Trophoblast cell (in vitro differentiated cells and primary cell): ENCODE data around the gene SLC48A1.

Source experiments
- DNase-seq, 2 donors: peaks; one replicate each; pipeline ENCODE4 v3.0.0-alpha.2; 2016
- H2AFZ ChIP-seq: 2 replicates; pipeline ENCODE4 v1.6.1; 2013; ENCODE audit warnings: low read length, moderate library complexity, mild to moderate bottlenecking; ENCODE audit not compliant: insufficient read depth, poor library complexity
- H2AK5ac ChIP-seq: 2 replicates; pipeline ENCODE4 v1.6.1; 2013; ENCODE audit warnings: mild to moderate bottlenecking, low read length
- H2BK120ac ChIP-seq: 2 replicates; pipeline ENCODE4 v1.6.1; 2013; ENCODE audit warnings: low read length, mild to moderate bottlenecking, moderate library complexity; ENCODE audit not compliant: insufficient read depth, poor library complexity
- H2BK12ac ChIP-seq: 2 replicates; pipeline ENCODE4 v1.6.1; 2013; ENCODE audit warnings: mild to moderate bottlenecking, low read length, moderate library complexity
- H2BK5ac ChIP-seq: 2 replicates; pipeline ENCODE4 v1.6.1; 2013; ENCODE audit warnings: low read length, low read depth, moderate library complexity, mild to moderate bottlenecking; ENCODE audit not compliant: poor library complexity
- H3K14ac ChIP-seq: 2 replicates; pipeline ENCODE4 v1.6.1; 2013; ENCODE audit warnings: mild to moderate bottlenecking, low read length
- H3K18ac ChIP-seq: 2 replicates; pipeline ENCODE4 v1.6.1; 2013; ENCODE audit warnings: mild to moderate bottlenecking, low read length
- H3K23ac ChIP-seq: 2 replicates; pipeline ENCODE4 v1.6.1; 2013; ENCODE audit warnings: low read length
- H3K27ac ChIP-seq: 2 replicates; pipeline ENCODE4 v1.5.1; 2013; ENCODE audit warnings: low read depth, mild to moderate bottlenecking, inconsistent platforms, low read length, moderate library complexity
- H3K27me3 ChIP-seq: 2 replicates; pipeline ENCODE4 v1.6.1; 2013; ENCODE audit warnings: inconsistent platforms, mild to moderate bottlenecking, low read length, moderate library complexity; ENCODE audit not compliant: insufficient read depth
- H3K36me3 ChIP-seq, 2 experiments: 1 replicate in 1 of 2; 2 replicates in 1 of 2; pipeline ENCODE4 v1.6.1; 2013; ENCODE audit warnings: low read length in 2 of 2, mild to moderate bottlenecking in 2 of 2, moderate library complexity in 1 of 2; ENCODE audit not compliant: insufficient read depth in 2 of 2, control insufficient read depth in 1 of 2
- H3K4ac ChIP-seq: 2 replicates; pipeline ENCODE4 v1.6.1; 2013; ENCODE audit warnings: low read depth, mild to moderate bottlenecking, low read length, moderate library complexity
- H3K4me1 ChIP-seq, 2 experiments: 1 replicate in 1 of 2; 2 replicates in 1 of 2; pipeline ENCODE4 v1.6.1; 2013; ENCODE audit warnings: low read length in 2 of 2, mild to moderate bottlenecking in 2 of 2, moderate library complexity in 1 of 2; ENCODE audit not compliant: insufficient read depth in 2 of 2, control insufficient read depth in 1 of 2
- H3K4me2 ChIP-seq: 2 replicates; pipeline ENCODE4 v1.6.1; 2013; ENCODE audit warnings: inconsistent platforms, mild to moderate bottlenecking, low read length, moderate library complexity
- H3K4me3 ChIP-seq: 2 replicates; pipeline ENCODE4 v1.5.1; 2013; ENCODE audit warnings: mild to moderate bottlenecking, low read depth, low read length, inconsistent platforms
- H3K79me1 ChIP-seq: one replicate; pipeline ENCODE4 v1.6.1; 2013; ENCODE audit warnings: low read length
- H3K79me2 ChIP-seq: 2 replicates; pipeline ENCODE4 v1.6.1; 2013; ENCODE audit warnings: low read length, mild to moderate bottlenecking; ENCODE audit not compliant: control insufficient read depth, insufficient read depth, poor library complexity
- H3K9ac ChIP-seq: 2 replicates; pipeline ENCODE4 v1.6.1; 2013; ENCODE audit warnings: mild to moderate bottlenecking, low read length
- H3K9me3 ChIP-seq: 2 replicates; pipeline ENCODE4 v1.6.1; 2013; ENCODE audit warnings: low read depth, mild to moderate bottlenecking, control low read depth, inconsistent platforms, low read length; ENCODE audit not compliant: insufficient read depth
- H4K12ac ChIP-seq: 2 replicates; pipeline ENCODE4 v1.6.1; 2013; ENCODE audit warnings: low read depth, mild to moderate bottlenecking, low read length, moderate library complexity
- H4K8ac ChIP-seq: 2 replicates; pipeline ENCODE4 v1.6.1; 2013; ENCODE audit warnings: low read depth, mild to moderate bottlenecking, low read length, moderate library complexity
- H4K91ac ChIP-seq: one replicate; pipeline ENCODE4 v1.6.1; 2013; ENCODE audit warnings: low read depth, mild to moderate bottlenecking, low read length, moderate library complexity
- WGBS: extraction: QIAGEN DNeasy Blood & Tissue Kit; methylation state at CpG from one replicate; pipeline ENCODE4 v1.1.7; 2013; ENCODE audit warnings: missing lambda C conversion rate; ENCODE audit not compliant: insufficient read length, insufficient coverage; ENCODE audit errors: extremely low coverage; 5-methylcytosine and 5-hydroxymethylcytosine counted together

SLC48A1 gene

DNA sequence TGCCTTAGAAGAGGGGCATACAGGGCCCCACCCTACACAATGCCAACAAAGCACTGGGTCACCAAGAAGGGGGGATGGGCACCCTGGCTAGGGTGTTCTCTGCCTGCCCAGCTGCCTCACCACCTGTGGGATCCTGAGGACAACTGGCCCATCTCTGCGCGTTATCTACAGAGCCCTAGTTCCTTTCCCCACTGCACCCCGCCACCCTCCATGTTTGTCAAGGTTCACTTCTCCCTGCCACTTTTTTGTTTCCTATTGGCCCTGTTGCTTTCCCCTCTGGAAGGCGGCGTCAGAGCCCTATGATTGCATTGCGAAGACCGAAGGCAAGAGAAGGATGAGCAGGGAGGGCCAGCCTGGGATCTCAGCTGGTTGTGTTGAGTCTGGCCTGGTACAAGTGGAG, 1.6 kb downstream of the SLC48A1 start:
- H3K79me2 ChIP-seq, result no peaks in the 10 kb centered on the region
- WGBS, result no CpG with 5 or more reads among the region's 7 CpGs

DNA sequence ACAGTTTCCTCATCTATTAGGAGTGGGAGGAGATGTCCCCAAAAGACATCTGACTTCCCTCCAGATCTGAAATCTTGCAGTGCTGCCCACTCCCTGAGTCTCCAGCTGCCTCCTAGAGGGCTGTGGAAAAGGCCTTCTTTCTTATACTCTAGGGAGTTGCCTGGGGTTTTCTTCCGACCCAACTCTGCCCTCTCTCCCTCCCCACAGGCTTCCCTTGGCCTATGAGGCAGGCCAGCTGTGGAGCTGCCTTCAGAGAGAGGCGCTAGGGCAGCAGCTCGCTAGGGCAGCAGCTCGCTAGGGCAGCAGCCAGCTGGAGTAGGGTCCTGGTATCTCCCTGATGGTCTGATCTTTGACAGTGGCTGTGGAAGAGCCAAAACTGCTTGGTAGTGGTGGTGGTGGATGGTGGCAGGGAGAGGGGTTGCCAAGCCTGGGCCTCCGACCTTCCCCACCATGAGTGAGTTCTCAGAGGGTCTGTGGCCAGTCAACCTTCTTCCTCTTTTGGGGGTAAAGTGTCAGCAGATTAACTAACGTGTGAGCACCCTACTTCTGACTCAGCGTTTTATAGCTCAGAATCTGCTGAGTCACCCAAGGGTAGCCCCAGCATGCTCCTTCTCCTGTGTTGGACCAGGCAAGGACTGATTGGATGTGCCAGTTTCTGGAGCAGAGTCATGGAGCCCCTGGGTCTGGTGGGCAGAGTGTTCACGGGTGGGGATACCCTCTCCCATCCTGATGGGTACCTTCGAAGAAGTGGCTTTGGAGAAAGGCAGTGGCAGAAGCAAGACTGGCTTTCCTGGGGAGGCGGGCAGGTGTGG, 2.3 kb downstream of the SLC48A1 start:
- Histone ChIP-seq H4K12ac (no peak overlapping the region), H3K4ac (no peak overlapping the region), H3K9me3 (no peaks in the 10 kb centered on the region), H3K14ac (peak overlapping the region; percentile 30), H4K91ac (no peak overlapping the region), H4K8ac (no peak overlapping the region), H3K27me3 (peaks cover 8% of the 10 kb centered on the region), H2BK5ac (no peak overlapping the region), H2BK120ac (no peak overlapping the region), H3K27ac (no peak overlapping the region), H3K23ac (no peak overlapping the region), H3K4me3 (no peak overlapping the region), H3K79me1 (peaks cover 14% of the 10 kb centered on the region), H3K4me1 (peaks cover 6 to 22% of the 10 kb centered on the region in 2 experiments), H2AK5ac (peak overlapping the region; percentile 50), H3K18ac (no peak overlapping the region), H3K79me2 (no peaks in the 10 kb centered on the region), H2AFZ (peak overlapping the region; percentile 27), H2BK12ac (peak overlapping the region; percentile 15), H3K4me2 (no peak overlapping the region), H3K9ac (no peak overlapping the region), H3K36me3 (no peaks in the 10 kb centered on the region)
- WGBS, result no CpG with 5 or more reads among the region's 10 CpGs
- no peak for DNase-seq

More for the DNA sequence above, 1.6 kb downstream of the SLC48A1 start:
- Histone ChIP-seq H3K4ac (no peak overlapping the region), H2BK12ac (no peak overlapping the region), H3K18ac (no peak overlapping the region), H4K12ac (no peak overlapping the region), H3K4me2 (no peak overlapping the region), H3K4me3 (no peak overlapping the region), H2AFZ (no peak overlapping the region), H4K91ac (no peak overlapping the region), H4K8ac (no peak overlapping the region), H2BK5ac (no peak overlapping the region), H3K23ac (no peak overlapping the region), H3K9ac (no peak overlapping the region), H3K27me3 (peaks cover 8% of the 10 kb centered on the region), H3K14ac (no peak overlapping the region), H3K9me3 (no peaks in the 10 kb centered on the region), H3K36me3 (no peaks in the 10 kb centered on the region), H2BK120ac (no peak overlapping the region), H3K4me1 (peaks cover 8 to 26% of the 10 kb centered on the region in 2 experiments), H2AK5ac (no peak overlapping the region), H3K79me1 (peaks cover 14% of the 10 kb centered on the region), H3K27ac (no peak overlapping the region)
- DNase-seq, result no peak

DNA sequence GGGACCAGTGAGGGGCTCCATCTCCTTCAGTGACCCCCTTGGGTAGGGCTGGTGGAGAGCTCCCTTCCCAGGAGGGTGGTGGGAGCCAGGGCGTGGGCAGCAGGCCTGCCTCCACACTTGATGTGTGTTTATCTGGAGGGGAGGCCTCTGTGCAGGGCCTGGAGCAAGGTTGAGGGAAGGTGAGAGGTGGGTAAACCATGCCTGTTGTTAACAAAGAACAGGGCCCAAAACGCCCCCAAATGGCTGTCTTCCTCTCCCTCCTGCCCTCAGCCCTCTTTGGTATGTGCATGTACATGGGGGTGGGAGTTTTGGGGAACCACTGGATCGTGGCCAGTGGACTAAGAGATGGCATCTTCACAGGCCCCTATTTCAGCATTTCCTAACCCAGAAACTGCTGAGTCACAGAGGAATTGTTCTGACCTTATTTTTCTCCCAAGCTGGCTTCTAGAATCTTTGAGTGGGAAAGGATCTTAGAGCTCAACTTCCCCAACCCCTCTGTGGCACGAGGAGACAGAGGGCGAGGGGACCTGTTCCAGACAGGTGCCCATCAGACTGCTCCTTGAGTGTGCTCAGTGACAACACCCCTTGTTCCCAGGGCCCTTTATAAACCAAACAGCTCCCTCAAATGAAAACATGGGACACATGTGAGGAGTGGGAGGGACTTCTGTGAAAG, 3.6 kb downstream of the SLC48A1 start:
- no peak overlapping the region for H3K4me3 ChIP-seq
- peak overlapping the region; percentile 10 for H2BK5ac ChIP-seq
- H3K27ac ChIP-seq, result no peak overlapping the region
- no CpG with 5 or more reads among the region's 5 CpGs for WGBS
- peak overlapping the region; percentile 62 for H2AK5ac ChIP-seq
- peak overlapping the region; percentile 67 for H2BK12ac ChIP-seq
- peak in 1 of 2 donors; percentile 32 for DNase-seq
- H3K79me2 ChIP-seq, result no peaks in the 10 kb centered on the region
- no peak overlapping the region for H3K4ac ChIP-seq
- no peak overlapping the region for H3K4me2 ChIP-seq
- H2AFZ ChIP-seq, result no peak overlapping the region
- no peak overlapping the region for H3K9ac ChIP-seq
- peaks cover 14% of the 10 kb centered on the region for H3K79me1 ChIP-seq
- H3K36me3 ChIP-seq, result peaks cover 0 to 1% of the 10 kb centered on the region in 2 experiments
- peak overlapping the region; percentile 56 for H4K8ac ChIP-seq
- H3K9me3 ChIP-seq, result no peaks in the 10 kb centered on the region
- H2BK120ac ChIP-seq, result peak overlapping the region; percentile 64
- H3K23ac ChIP-seq, result no peak overlapping the region
- peak overlapping the region; percentile 64 for H4K91ac ChIP-seq
- peaks cover 8% of the 10 kb centered on the region for H3K27me3 ChIP-seq
- peak overlapping the region; percentile 63 for H3K18ac ChIP-seq
- no peak overlapping the region for H4K12ac ChIP-seq
- peaks cover 6 to 21% of the 10 kb centered on the region in 2 experiments for H3K4me1 ChIP-seq
- peak overlapping the region; percentile 27 for H3K14ac ChIP-seq

DNA sequence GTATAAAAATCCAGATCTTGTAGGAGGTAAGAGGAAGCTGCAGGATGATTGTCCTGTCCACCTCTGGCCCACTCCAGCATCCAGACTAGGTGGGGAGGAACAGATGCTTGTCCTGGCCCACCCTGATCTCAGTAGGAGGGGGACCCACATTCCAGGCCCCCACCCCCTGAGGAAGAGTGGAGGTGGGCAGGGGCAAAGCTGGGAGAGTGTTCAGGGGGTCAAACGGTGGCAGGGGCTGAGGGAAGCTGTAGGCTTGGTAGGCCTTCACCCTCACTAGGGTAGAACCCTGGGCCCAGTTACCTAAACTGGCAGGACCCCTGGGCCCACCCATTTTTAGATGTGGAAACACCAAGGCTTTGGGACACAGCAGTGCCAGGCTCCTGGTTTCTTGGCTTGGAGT, 4.1 kb downstream of the SLC48A1 start:
- peak overlapping the region; percentile 55 for H2AK5ac ChIP-seq
- H4K8ac ChIP-seq, result peak overlapping the region; percentile 49
- WGBS, result no CpG with 5 or more reads among the region's 1 CpG

More for the DNA sequence above, 4.1 kb downstream of the SLC48A1 start:
- Histone ChIP-seq H3K27ac (no peak overlapping the region), H3K4ac (no peak overlapping the region), H3K23ac (no peak overlapping the region), H3K36me3 (peaks cover 4 to 7% of the 10 kb centered on the region in 2 experiments), H3K18ac (peak overlapping the region; percentile 50), H3K27me3 (peaks cover 8% of the 10 kb centered on the region), H2BK5ac (no peak overlapping the region), H3K4me2 (no peak overlapping the region), H3K79me1 (peaks cover 14% of the 10 kb centered on the region), H3K4me3 (no peak overlapping the region), H2BK120ac (peak overlapping the region; percentile 64), H4K12ac (no peak overlapping the region), H3K14ac (peak overlapping the region; percentile 41), H4K91ac (peak overlapping the region; percentile 64), H3K79me2 (no peaks in the 10 kb centered on the region), H3K9me3 (no peaks in the 10 kb centered on the region), H3K4me1 (peaks cover 6 to 21% of the 10 kb centered on the region in 2 experiments), H2AFZ (peak overlapping the region; percentile 40), H3K9ac (no peak overlapping the region), H2BK12ac (peak overlapping the region; percentile 67)
- no peak for DNase-seq
